GM18517 (cell line): Measurements from ENCODE around the gene GRIN3A.

Experiments
- ATAC-seq: cut with Tn5 transposase; IDR thresholded peaks from one replicate; pipeline ENCODE4 v1.9.1; 2021; ENCODE audit warnings: mild to moderate bottlenecking, moderate library complexity; ENCODE audit not compliant: unreplicated experiment

GRIN3A gene

GRCh38 chr9:101706261-101706798 is 32.1 kb downstream of the GRIN3A start:
- no peak for ATAC-seq

GRCh38 chr9:101705135-101705661 is 33.2 kb downstream of the GRIN3A start:
- peak; percentile 75 for ATAC-seq

- no peak for ATAC-seq
These were observed 36.2 kb downstream of the GRIN3A start for GRCh38 chr9:101702257-101702656.

DNA sequence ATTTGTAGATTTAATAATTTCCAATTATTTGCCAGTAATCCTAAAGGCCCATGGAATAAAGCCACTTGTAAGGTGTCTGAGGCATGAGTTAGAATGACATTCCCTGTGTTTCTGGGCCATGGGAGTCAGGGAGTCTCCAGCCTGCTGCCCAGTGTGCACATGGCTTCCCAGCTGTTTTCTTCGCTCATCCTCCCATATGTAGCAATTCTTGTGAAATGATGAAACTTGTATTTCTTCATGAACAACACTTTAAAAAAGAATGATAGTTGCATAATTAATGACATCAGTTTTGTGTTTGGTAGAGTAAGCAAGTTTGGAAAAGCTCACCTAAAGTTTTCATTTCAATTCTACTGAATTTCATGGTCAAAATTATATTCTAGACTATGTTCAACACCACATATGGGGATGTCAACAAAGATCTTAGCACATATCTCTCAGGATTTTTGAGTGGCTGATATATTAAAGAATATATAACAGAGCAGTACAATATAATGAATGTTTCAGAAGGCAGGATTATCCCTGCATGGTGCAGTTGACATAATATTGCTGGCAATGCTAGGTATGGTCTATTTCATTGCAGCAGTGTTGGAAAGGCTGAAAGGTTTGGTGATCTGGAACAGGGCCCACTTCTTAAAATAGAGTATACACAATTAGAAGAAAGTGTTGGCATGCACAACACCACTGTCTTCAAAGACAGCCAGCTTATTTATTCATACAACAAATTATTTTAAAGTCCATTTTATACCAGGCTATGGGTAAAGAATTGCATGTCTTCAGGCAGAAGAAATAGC is 44.7 kb downstream of the GRIN3A start:
- ATAC-seq, result no peak

- ATAC-seq, result no peak
These were observed 46.8 kb downstream of the GRIN3A start for GRCh38 chr9:101691657-101692056.

DNA sequence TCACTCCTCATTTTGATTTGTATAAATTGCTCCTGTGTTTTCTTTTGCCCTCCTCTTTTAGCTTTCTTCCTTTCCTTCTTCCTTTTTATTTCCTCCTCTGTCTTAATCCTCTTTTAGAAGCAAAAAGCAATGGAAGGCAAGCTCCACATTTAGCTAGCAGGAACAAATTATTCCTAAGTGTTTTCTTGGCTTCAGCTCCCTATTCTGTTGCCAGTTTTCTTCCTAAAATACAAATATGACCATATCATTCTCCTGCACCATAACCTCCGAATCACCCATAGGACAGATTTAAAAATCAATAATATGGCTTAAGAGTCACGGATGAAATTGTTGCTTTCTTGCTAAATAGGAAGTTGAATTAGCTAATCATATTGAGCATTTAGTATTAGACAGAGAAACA is 49.4 kb downstream of the GRIN3A start:
- no peak for ATAC-seq

DNA sequence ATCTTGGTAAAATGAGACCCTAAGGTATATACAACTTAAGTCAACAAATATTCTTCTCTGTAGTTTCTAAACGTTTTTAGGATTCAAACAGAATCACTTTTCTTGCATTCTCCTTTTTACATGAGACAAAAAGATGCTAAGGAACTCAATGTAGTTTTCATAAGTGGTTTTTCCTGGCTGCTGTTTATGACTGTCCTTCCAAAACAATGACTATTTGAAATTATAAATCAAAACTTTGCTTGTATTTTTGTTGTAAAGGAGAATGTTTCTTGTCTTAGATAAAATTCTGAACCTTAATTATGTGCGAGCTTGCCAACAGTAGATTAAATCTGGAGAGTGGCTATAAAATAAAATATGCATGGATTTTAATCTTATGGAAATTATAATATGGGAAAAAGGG is 53.8 kb downstream of the GRIN3A start:
- ATAC-seq, result no peak

- ATAC-seq, result no peak
These were observed 55.2 kb downstream of the GRIN3A start for GRCh38 chr9:101683236-101683635.

DNA sequence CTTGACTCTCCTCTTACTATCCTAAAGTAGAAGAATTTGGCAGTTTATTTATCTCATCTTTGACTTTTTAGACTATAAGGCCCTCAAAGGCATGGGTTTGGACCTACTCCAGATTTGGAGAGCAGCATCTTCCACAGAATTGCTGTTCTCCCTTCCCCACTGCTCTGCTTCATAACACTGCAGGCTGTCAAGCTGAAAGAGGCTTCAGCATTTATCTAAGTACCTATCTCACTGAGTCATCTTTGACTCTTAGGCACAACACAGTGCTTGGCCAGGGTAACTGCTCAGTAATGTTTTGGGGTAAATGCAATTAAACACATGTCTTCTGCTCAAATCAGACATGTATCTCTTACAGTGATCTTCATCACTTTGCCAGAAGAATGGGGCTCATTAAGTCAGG is 60.6 kb downstream of the GRIN3A start:
- no peak for ATAC-seq

DNA sequence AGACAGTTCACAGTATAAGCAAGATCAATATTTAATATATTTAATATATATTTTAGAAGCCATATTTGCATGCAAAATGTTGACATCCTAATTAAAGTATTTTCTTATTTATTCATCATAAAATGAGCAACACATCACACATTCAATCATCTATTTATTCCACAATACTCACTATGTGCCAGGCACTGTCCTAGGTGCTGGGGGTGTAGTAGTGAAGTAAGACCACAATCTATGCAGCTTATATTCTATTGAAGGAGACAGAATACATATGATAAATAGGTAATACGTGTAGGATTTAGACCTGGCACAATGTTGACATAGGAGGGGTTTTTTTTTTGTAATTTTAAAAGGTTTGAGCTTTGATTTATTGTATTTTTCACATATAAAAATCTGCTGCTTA is 63.1 kb downstream of the GRIN3A start:
- ATAC-seq, result no peak

DNA sequence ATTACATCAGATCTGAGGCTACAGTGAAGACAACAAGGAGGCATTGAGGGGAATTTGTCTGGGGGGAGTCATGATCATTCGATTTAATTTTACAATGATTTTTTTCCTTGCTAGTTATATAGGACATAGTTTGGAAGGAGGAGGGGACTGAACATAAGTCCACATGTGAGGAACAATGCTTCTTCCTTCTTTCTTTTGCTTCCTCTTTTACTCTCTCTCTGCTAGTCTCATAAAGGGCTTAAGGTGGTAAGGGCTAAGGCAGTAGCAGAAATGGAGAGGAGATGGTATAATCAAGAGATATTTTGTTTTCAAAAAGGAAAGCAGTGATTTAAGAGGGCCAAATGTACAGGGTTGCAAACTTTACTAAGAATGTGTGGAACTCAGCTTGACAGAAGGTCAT is 64.3 kb downstream of the GRIN3A start:
- ATAC-seq, result no peak

- ATAC-seq, result no peak
These were observed 64.8 kb downstream of the GRIN3A start for GRCh38 chr9:101673642-101674041.

- ATAC-seq, result no peak
These were observed 66.9 kb downstream of the GRIN3A start for GRCh38 chr9:101671567-101671966.

GRCh38 chr9:101668421-101668820 is 70.0 kb downstream of the GRIN3A start:
- no peak for ATAC-seq

DNA sequence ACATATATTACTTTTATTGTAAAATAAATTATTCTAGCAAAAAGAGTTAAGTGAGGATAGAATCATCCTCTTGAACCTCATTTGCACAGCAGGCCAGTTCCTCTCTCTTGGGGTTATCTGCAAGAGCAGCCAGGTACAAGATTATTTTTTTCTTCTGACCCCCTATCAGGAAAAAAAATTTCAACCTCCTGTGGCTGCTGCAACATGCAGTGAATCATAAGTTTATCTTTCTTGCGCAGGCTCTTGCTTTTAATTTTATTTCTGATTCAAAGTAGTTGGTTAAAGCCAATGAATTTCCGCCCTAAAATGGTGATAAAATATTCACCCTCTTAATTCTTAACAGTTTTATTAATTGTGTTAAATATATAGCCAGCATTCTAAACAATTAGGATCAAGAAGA is 74.0 kb downstream of the GRIN3A start:
- no peak for ATAC-seq

- ATAC-seq, result no peak
These were observed 85.8 kb downstream of the GRIN3A start for GRCh38 chr9:101652601-101653175.

GRCh38 chr9:101650142-101650541 is 88.3 kb downstream of the GRIN3A start:
- peak; percentile 74 for ATAC-seq

DNA sequence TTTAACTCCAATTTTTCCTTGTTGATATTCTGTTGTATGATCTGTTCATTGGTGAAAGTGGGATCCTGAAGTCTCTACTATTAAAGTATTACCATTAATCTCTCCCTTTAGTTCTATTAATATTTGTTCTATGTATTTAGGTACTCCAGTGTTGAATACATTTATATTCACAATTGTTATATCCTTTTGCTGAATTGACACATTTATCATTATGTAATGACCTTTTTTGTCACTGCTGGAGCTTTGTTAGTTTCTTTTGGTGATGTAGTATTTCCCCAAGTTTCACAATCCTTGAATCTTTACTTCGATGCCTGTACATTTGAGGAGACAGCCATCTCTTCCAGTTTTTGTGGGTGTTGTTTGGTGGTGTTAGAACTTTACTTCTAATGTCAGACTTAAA is 90.0 kb downstream of the GRIN3A start:
- no peak for ATAC-seq

DNA sequence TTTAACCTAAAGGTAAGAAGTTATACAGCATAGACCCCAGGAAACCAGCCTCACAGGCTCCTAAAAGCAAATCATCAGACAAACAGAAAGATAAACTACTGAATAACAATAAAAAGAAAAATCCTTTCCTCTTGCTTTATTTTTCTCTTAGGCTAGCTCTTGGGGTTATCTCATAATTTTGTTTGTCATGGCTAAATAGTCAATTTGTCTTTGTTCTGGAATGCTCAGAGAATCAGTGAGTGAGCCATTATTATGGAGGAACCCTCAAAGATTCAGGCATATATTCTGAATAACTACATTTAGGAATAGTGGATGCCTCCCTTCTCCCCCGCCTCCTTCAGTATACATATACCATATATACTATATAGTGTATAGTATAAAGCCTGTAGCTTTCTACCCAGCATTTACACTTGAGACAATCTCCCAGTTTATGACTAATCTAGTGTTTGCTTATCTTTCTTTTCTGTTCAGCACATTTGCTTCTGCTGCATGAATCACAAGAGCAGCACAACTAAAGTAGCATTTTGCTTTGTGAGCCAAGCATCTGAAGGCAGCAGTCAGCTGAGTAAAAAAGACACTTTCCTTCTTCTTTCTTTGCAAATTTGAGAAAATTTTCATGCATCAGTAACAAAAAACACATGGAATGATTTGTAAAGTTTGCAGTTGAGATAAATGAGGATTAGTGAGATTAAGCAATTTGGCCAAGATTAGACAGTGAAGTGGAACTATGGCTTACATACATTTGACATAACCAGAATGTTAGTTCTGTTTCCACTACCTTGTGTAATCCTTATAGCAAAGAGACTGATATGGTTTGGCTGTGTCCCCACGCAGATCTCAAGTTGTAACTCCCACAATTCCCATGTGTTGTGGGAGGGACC is 98.4 kb downstream of the GRIN3A start:
- ATAC-seq, result no peak

DNA sequence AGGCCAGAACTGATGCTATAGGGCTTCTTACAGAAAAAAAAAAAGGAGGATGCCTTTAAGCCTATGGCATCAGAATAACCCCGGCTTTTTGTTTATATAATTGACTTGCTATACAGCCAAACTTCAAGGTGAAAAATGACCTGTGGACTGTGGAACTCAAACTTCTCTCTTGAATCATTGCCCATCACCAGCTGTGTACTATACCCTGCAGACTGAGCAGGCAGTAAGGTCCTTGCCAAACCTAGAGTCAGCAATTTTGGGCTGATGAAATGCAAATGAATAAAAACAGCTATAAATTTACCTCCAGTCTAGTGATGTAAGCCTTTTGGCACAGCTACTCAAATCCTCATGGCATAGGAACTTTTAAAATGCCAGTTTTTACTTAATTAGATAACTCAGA is 99.1 kb downstream of the GRIN3A start:
- ATAC-seq, result no peak

DNA sequence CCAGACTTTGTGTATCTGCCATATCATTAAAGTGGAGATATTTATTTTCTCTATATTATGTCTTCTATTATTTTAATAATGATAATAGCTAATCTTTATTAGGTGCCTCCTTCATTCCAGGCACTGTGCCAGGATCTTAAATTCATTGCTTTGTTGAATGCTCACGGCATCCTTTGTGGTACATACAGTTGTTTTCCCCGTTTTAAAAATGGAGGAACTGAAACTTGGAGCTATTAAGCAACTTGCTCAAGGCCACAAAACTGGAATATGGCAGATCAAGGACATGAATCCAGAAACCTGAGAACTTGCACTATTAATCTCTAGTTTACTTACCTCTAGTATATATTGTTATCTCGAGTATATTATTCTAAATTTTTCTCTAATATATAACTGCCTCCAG is 102.2 kb downstream of the GRIN3A start:
- no peak for ATAC-seq
